PC-9 (cell line): ENCODE data around the gene ADNP.

Experiments
- EZH2 ChIP-seq: fragments of 200-600 bp; sonication (generic); IDR thresholded peaks from 2 replicates; pipeline ENCODE4 v1.8.0; 2017; ENCODE audit warnings: antibody characterized with exemption, low read depth
- TF ChIP-seq, protein P1 (sequence below): fragments of 200-600 bp; sonication (generic); conservative IDR thresholded peaks from 2 replicates; pipeline ENCODE4 v1.6.1; 2017; ENCODE audit warnings: mixed run types, antibody characterized with exemption, mild to moderate bottlenecking, moderate library complexity

DNA sequence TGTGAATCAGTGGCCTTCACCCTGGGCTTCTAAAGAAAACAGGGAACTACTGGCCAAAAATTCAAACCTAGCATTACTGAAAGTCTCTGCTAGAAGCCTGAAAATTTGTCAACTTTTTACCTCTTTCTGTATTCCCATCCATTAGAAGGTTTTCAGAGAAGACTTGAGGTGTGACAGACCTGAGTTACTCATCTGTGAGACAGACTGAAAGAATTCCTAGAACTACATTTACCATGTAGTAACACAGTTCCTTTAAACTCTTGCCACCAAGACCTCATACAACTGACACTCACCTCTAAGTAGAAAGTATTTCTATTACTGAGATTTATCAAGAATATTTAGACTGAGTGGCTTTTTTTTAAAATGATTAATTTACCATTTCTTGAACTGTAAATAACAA, 22.6 kb upstream of the ADNP start:
- TF ChIP-seq, protein P1, sequence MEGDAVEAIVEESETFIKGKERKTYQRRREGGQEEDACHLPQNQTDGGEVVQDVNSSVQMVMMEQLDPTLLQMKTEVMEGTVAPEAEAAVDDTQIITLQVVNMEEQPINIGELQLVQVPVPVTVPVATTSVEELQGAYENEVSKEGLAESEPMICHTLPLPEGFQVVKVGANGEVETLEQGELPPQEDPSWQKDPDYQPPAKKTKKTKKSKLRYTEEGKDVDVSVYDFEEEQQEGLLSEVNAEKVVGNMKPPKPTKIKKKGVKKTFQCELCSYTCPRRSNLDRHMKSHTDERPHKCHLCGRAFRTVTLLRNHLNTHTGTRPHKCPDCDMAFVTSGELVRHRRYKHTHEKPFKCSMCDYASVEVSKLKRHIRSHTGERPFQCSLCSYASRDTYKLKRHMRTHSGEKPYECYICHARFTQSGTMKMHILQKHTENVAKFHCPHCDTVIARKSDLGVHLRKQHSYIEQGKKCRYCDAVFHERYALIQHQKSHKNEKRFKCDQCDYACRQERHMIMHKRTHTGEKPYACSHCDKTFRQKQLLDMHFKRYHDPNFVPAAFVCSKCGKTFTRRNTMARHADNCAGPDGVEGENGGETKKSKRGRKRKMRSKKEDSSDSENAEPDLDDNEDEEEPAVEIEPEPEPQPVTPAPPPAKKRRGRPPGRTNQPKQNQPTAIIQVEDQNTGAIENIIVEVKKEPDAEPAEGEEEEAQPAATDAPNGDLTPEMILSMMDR: no peak
- no peak for TF ChIP-seq EZH2
